GM21619 (cell line): Measurements from ENCODE around the gene MAP3K5.

ENCODE experiments used
- ATAC-seq: cut with Tn5 transposase; IDR thresholded peaks from one replicate; pipeline ENCODE4 v1.9.1; 2021; ENCODE audit not compliant: unreplicated experiment

The MAP3K5 gene

GRCh38 chr6:136654086-136654485 is 138.2 kb downstream of the MAP3K5 start:
- ATAC-seq = no peak

GRCh38 chr6:136652656-136653055 is 139.6 kb downstream of the MAP3K5 start:
- no peak for ATAC-seq

GRCh38 chr6:136651982-136652381 is 140.3 kb downstream of the MAP3K5 start:
- ATAC-seq = no peak

- peak; percentile 77 for ATAC-seq
Observed at GRCh38 chr6:136647363-136647852, 144.9 kb downstream of the MAP3K5 start.

GRCh38 chr6:136646377-136646776 is 145.9 kb downstream of the MAP3K5 start:
- ATAC-seq = no peak

GRCh38 chr6:136644597-136644952 is 147.7 kb downstream of the MAP3K5 start:
- no peak for ATAC-seq

GRCh38 chr6:136643850-136644596 is 148.3 kb downstream of the MAP3K5 start:
- ATAC-seq = peak; percentile 48

- no peak for ATAC-seq
Observed at GRCh38 chr6:136641873-136642465, 150.3 kb downstream of the MAP3K5 start.

GRCh38 chr6:136641166-136641565 is 151.1 kb downstream of the MAP3K5 start:
- ATAC-seq = no peak

- ATAC-seq = no peak
Observed at GRCh38 chr6:136640132-136640915, 152.0 kb downstream of the MAP3K5 start.

GRCh38 chr6:136639702-136640101 is 152.6 kb downstream of the MAP3K5 start:
- ATAC-seq = no peak

GRCh38 chr6:136635615-136636014 is 156.7 kb downstream of the MAP3K5 start:
- no peak for ATAC-seq

GRCh38 chr6:136633355-136633754 is 158.9 kb downstream of the MAP3K5 start:
- ATAC-seq = no peak

- ATAC-seq = no peak
Observed at GRCh38 chr6:136628996-136629395, 163.3 kb downstream of the MAP3K5 start.

GRCh38 chr6:136627191-136627590 is 165.1 kb downstream of the MAP3K5 start:
- no peak for ATAC-seq

GRCh38 chr6:136625293-136625692 is 167.0 kb downstream of the MAP3K5 start:
- ATAC-seq = no peak

GRCh38 chr6:136624347-136624746 is 167.9 kb downstream of the MAP3K5 start:
- ATAC-seq = no peak

GRCh38 chr6:136618086-136618485 is 174.2 kb downstream of the MAP3K5 start:
- ATAC-seq = no peak

- no peak for ATAC-seq
Observed at GRCh38 chr6:136616527-136616926, 175.8 kb downstream of the MAP3K5 start.

GRCh38 chr6:136614994-136615393 is 177.3 kb downstream of the MAP3K5 start:
- no peak for ATAC-seq

- no peak for ATAC-seq
Observed at GRCh38 chr6:136614350-136614749, 177.9 kb downstream of the MAP3K5 start.

- no peak for ATAC-seq
Observed at GRCh38 chr6:136613477-136613876, 178.8 kb downstream of the MAP3K5 start.
